Ishikawa (cell line): ENCODE data around the gene FASTKD1.

Experiments
- CEBPB ChIP-seq: IDR thresholded peaks from 2 replicates; pipeline ENCODE4 v1.6.1; 2012
- CREB1 ChIP-seq: IDR thresholded peaks from 2 replicates; pipeline ENCODE4 v1.6.1; 2012; ENCODE audit warnings: low read depth
- EGR1 ChIP-seq: IDR thresholded peaks from 2 replicates; pipeline ENCODE4 v1.6.1; 2012
- EP300 ChIP-seq: IDR thresholded peaks from 2 replicates; pipeline ENCODE4 v1.6.1; 2012; ENCODE audit warnings: borderline replicate concordance
- FOXM1 ChIP-seq: IDR thresholded peaks from 2 replicates; pipeline ENCODE4 v1.6.1; 2012; ENCODE audit warnings: low read depth, borderline replicate concordance
- MAX ChIP-seq: IDR thresholded peaks from 2 replicates; pipeline ENCODE4 v1.6.1; 2012
- NFIC ChIP-seq: IDR thresholded peaks from 2 replicates; pipeline ENCODE4 v1.6.1; 2012
- RAD21 ChIP-seq: IDR thresholded peaks from 2 replicates; pipeline ENCODE4 v1.6.1; 2012; ENCODE audit warnings: low read depth
- REST ChIP-seq: IDR thresholded peaks from 2 replicates; pipeline ENCODE4 v1.6.1; 2012; ENCODE audit warnings: low read depth, mild to moderate bottlenecking
- TAF1 ChIP-seq: IDR thresholded peaks from 2 replicates; pipeline ENCODE4 v1.6.1; 2012; ENCODE audit warnings: low read depth, mild to moderate bottlenecking
- TCF12 ChIP-seq: IDR thresholded peaks from 2 replicates; pipeline ENCODE4 v1.6.1; 2012; ENCODE audit warnings: low read depth
- TEAD4 ChIP-seq: IDR thresholded peaks from 2 replicates; pipeline ENCODE4 v1.6.1; 2012
- USF1 ChIP-seq: IDR thresholded peaks from 2 replicates; pipeline ENCODE4 v1.6.1; 2012
- YY1 ChIP-seq: IDR thresholded peaks from 2 replicates; pipeline ENCODE4 v1.6.1; 2012; ENCODE audit warnings: low read depth
- ZBTB7A ChIP-seq: IDR thresholded peaks from 2 replicates; pipeline ENCODE4 v1.6.1; 2012; ENCODE audit warnings: low read depth

Gene FASTKD1

GRCh38 chr2:169572821-169573159 is 875 bp downstream of the FASTKD1 start:
- no peak for TF ChIP-seq YY1
- no peak for TF ChIP-seq TEAD4

- TF ChIP-seq REST (no peak), TCF12 (no peak), TAF1 (no peak), USF1 (no peak), EGR1 (no peak), FOXM1 (no peak), CREB1 (no peak), TEAD4 (no peak), CEBPB (no peak), RAD21 (no peak), NFIC (no peak), MAX (no peak), YY1 (no peak), EP300 (no peak), ZBTB7A (no peak)
These were observed 1.5 kb downstream of the FASTKD1 start for GRCh38 chr2:169572189-169572588.

- TF ChIP-seq RAD21 (no peak), REST (no peak), USF1 (no peak), TEAD4 (no peak), NFIC (no peak), MAX (no peak), TCF12 (no peak), EP300 (no peak), EGR1 (no peak), TAF1 (no peak), ZBTB7A (no peak), CEBPB (no peak), CREB1 (no peak), YY1 (no peak), FOXM1 (no peak)
These were observed 2.1 kb downstream of the FASTKD1 start for GRCh38 chr2:169571571-169571970.

- no peak for TF ChIP-seq TCF12
These were observed 3.7 kb downstream of the FASTKD1 start for GRCh38 chr2:169569948-169570347.

GRCh38 chr2:169565686-169566085 is 8.0 kb downstream of the FASTKD1 start:
- no peak for TF ChIP-seq TCF12

- no peak for TF ChIP-seq YY1
- no peak for TF ChIP-seq USF1
- no peak for TF ChIP-seq RAD21
- no peak for TF ChIP-seq TCF12
- TF ChIP-seq MAX: no peak
- TF ChIP-seq EGR1: no peak
- no peak for TF ChIP-seq TAF1
- no peak for TF ChIP-seq NFIC
- no peak for TF ChIP-seq TEAD4
- TF ChIP-seq FOXM1: no peak
- TF ChIP-seq EP300: no peak
- no peak for TF ChIP-seq CEBPB
- no peak for TF ChIP-seq REST
- no peak for TF ChIP-seq ZBTB7A
- no peak for TF ChIP-seq CREB1
These were observed 11.1 kb downstream of the FASTKD1 start for GRCh38 chr2:169562519-169562918.
